SU-DHL-6 (cell line): ENCODE data around the gene FNDC4.

ENCODE experiments used
- CTCF ChIP-seq: fragments of 200-600 bp; sonication (generic); IDR thresholded peaks from one replicate; pipeline ENCODE4 v1.5.1; 2017; ENCODE audit warnings: antibody characterized with exemption, mild to moderate bottlenecking, low read length, moderate library complexity; ENCODE audit not compliant: insufficient read depth, poor library complexity, severe bottlenecking
- EZH2phosphoT487 ChIP-seq: fragments of 200-600 bp; sonication (generic), shearing (Covaris generic); conservative IDR thresholded peaks from 2 replicates; pipeline ENCODE4 v1.6.1; 2018; ENCODE audit warnings: mild to moderate bottlenecking, antibody characterized with exemption, low read length, moderate library complexity, mixed read lengths

- TF ChIP-seq CTCF (no peak), EZH2phosphoT487 (no peak)
Measured at GRCh38 chr2:27520316-27520715, 25.3 kb upstream of the FNDC4 start.
